Keratinocyte (primary cell): Measurements from ENCODE around the gene IGF1. TPM values are rescaled to one million over a fixed set of nuclear protein-coding genes. Genes with fewer than 3 reads are reported as not detected.

Source experiments
- DNase-seq: peaks from one replicate; pipeline ENCODE4 v3.0.0-alpha.2; 2011; ENCODE audit warnings: low read depth, missing footprints, low spot score
- FAIRE-seq: peaks from 2 replicates; lab custom pipeline; 2011; peaks lifted over from hg19 to GRCh38; lab: Jason Lieb, UNC
- H2AFZ ChIP-seq: 2 replicates; pipeline ENCODE4 v1.6.0; 2012; ENCODE audit warnings: low read length, control low read depth, inconsistent platforms; ENCODE audit not compliant: control insufficient read depth
- H3K27ac ChIP-seq: 2 replicates; pipeline ENCODE4 v1.5.1; 2011; ENCODE audit warnings: low read length; ENCODE audit not compliant: control insufficient read depth, insufficient read depth
- H3K27me3 ChIP-seq: 3 replicates; pipeline ENCODE4 v1.6.0; 2011; ENCODE audit warnings: low read length; ENCODE audit not compliant: control insufficient read depth, insufficient read depth; ENCODE audit errors: extremely low read depth
- H3K36me3 ChIP-seq, 2 experiments: 2 replicates in 1 of 2; 3 replicates in 1 of 2; pipeline ENCODE4 v1.5.1; 2011; ENCODE audit warnings: low read length in 2 of 2, mild to moderate bottlenecking in 1 of 2; ENCODE audit not compliant: control insufficient read depth in 2 of 2, insufficient read depth in 2 of 2; ENCODE audit errors: extremely low read depth in 1 of 2
- H3K4me1 ChIP-seq: 3 replicates; pipeline ENCODE4 v1.5.1; 2011; ENCODE audit warnings: low read length; ENCODE audit not compliant: control insufficient read depth, insufficient read depth; ENCODE audit errors: extremely low read depth
- H3K4me2 ChIP-seq: 3 replicates; pipeline ENCODE4 v1.6.0; 2011; ENCODE audit warnings: low read depth, low read length; ENCODE audit not compliant: control insufficient read depth, insufficient read depth; ENCODE audit errors: extremely low read depth
- H3K4me3 ChIP-seq, 3 experiments: fragments of 200-600 bp in 1 of 3; sonication (generic) in 1 of 3; 2 replicates in 2 of 3; 3 replicates in 1 of 3; pipeline ENCODE4 v1.5.1; 2011 to 2016; ENCODE audit warnings: low read length in 3 of 3, mild to moderate bottlenecking in 3 of 3, control low read depth in 2 of 3, inconsistent platforms in 1 of 3, low read depth in 1 of 3, mixed read lengths in 1 of 3, mixed run types in 1 of 3, moderate library complexity in 1 of 3; ENCODE audit not compliant: control insufficient read depth in 2 of 3, insufficient read depth in 2 of 3; ENCODE audit errors: extremely low read depth in 1 of 3
- H3K79me2 ChIP-seq: 2 replicates; pipeline ENCODE4 v1.6.0; 2012; ENCODE audit warnings: low read length; ENCODE audit not compliant: control insufficient read depth, insufficient read depth
- H3K9ac ChIP-seq: 3 replicates; pipeline ENCODE4 v1.6.0; 2011; ENCODE audit warnings: low read length; ENCODE audit not compliant: control insufficient read depth, insufficient read depth; ENCODE audit errors: extremely low read depth
- H3K9me1 ChIP-seq: 3 replicates; pipeline ENCODE4 v1.6.0; 2011; ENCODE audit warnings: low read length; ENCODE audit not compliant: control insufficient read depth, insufficient read depth; ENCODE audit errors: extremely low read depth
- H3K9me3 ChIP-seq: 2 replicates; pipeline ENCODE4 v1.5.1; 2012; ENCODE audit warnings: low read depth, low read length; ENCODE audit not compliant: control insufficient read depth
- H4K20me1 ChIP-seq: 3 replicates; pipeline ENCODE4 v1.6.0; 2011; ENCODE audit warnings: low read length; ENCODE audit not compliant: control insufficient read depth, insufficient read depth; ENCODE audit errors: extremely low read depth
- EZH2 ChIP-seq: IDR thresholded peaks from one replicate; pipeline ENCODE4 v1.6.1; 2012; ENCODE audit warnings: inconsistent platforms, mild to moderate bottlenecking, low read length, moderate library complexity
- dilution Hi-C: fragments of 300-500 bp; cut with MboI; formaldehyde crosslinking; loops from one replicate; pipeline ENCODE4 v1.7.0; 2020; ENCODE audit warnings: low sequenced_read_pairs; ENCODE audit not compliant: extremely low pct_ligation_motif_present
- polyA plus RNA-seq, 5 experiments: library from polyadenylated mRNA; depleted of rRNA in 3 of 5; stranded (reverse) in 3 of 5; stranded (forward) in 1 of 5; unstranded in 1 of 5; fragments of >200 nt; gene quantifications; 1 replicate in 1 of 5; 2 replicates in 3 of 5; 3 replicates in 1 of 5; pipeline versions ENCODE4 v1.2.1 to v1.2.3, GENCODE V29; 2011 to 2012; ENCODE audit warnings: missing spikeins in 2 of 5, low read depth in 1 of 5, low replicate concordance in 1 of 5
- TF ChIP-seq, protein P1 (sequence below), 3 experiments: IDR thresholded peaks in 1 of 3; conservative IDR thresholded peaks in 1 of 3; optimal IDR thresholded peaks in 1 of 3; 2 replicates in 2 of 3; 3 replicates in 1 of 3; pipeline versions ENCODE3 to v1.5.1; 2011; ENCODE audit warnings: low read length in 3 of 3, mild to moderate bottlenecking in 3 of 3, moderate library complexity in 2 of 3, control low read depth in 1 of 3, inconsistent platforms in 1 of 3; ENCODE audit not compliant: insufficient read depth in 2 of 3; ENCODE audit errors: extremely low read depth in 1 of 3

IGF1 gene
- polyA plus RNA-seq, 1 donor (not counting 4 experiments of a cell fraction or from before 2014, with no cell fraction given) = not detected

GRCh38 chr12:102408487-102409297 lies 71.7 kb downstream of the IGF1 start:
- Histone ChIP-seq H3K4me1 (no peaks in the 10 kb centered on the region), H3K79me2 (no peaks in the 10 kb centered on the region), H3K9me3 (no peaks in the 10 kb centered on the region), H3K4me3 (no peak overlapping the region), H3K9ac (no peak overlapping the region), H3K27ac (no peak overlapping the region), H3K4me2 (no peak overlapping the region), H3K27me3 (no peaks in the 10 kb centered on the region), H4K20me1 (no peaks in the 10 kb centered on the region), H2AFZ (no peak overlapping the region), H3K9me1 (no peaks in the 10 kb centered on the region), H3K36me3 (no peaks in the 10 kb centered on the region)
- FAIRE-seq (no peak), DNase-seq (no peak)
- dilution Hi-C loops = no loop called here
- no peak for TF ChIP-seq EZH2
- TF ChIP-seq, protein P1, sequence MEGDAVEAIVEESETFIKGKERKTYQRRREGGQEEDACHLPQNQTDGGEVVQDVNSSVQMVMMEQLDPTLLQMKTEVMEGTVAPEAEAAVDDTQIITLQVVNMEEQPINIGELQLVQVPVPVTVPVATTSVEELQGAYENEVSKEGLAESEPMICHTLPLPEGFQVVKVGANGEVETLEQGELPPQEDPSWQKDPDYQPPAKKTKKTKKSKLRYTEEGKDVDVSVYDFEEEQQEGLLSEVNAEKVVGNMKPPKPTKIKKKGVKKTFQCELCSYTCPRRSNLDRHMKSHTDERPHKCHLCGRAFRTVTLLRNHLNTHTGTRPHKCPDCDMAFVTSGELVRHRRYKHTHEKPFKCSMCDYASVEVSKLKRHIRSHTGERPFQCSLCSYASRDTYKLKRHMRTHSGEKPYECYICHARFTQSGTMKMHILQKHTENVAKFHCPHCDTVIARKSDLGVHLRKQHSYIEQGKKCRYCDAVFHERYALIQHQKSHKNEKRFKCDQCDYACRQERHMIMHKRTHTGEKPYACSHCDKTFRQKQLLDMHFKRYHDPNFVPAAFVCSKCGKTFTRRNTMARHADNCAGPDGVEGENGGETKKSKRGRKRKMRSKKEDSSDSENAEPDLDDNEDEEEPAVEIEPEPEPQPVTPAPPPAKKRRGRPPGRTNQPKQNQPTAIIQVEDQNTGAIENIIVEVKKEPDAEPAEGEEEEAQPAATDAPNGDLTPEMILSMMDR (optimal IDR thresholded peaks at IDR 0.05 in 1 of 3, IDR thresholded peaks at IDR 0.05 in 1 of 3, conservative IDR thresholded peaks at IDR 0.05 in 1 of 3; ENCODE audit: extremely low read depth in 1 of 3, insufficient read depth in 2 of 3, low read length in 3 of 3) = no peak

DNA sequence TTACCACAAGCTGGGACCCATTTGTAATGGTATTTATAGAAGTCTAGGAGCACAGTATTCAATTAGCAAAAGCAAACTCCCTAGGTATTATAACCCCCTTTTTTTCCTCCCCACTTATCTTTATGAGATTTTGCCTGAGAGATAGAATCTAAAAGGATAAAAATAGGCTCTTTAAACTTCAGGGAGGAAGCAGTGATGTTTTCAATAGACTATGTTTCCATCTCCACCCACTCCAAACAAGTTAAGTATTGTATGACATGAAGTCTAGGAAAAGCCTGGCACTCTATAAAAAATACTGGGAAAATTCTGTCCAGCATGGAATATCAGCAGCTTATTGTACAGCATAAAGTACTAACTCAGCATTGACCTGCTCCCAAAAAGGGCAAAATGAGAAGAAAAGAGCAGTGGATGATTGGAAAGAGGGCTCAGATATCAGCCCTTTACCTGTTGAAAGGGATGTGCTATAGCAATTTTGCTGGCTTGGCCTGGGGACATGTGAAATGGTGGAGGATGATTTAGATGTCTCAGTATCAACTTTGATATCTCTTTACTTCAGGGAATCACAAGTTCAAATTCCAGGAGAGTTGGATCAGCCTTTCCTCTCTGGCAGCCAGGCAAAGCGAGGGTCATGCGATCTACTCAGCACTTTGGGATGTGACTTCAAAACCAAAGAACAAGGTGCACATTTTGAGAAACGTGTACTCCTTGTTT lies 72.4 kb downstream of the IGF1 start:
- Histone ChIP-seq H3K4me3 (no peak overlapping the region), H3K27me3 (no peaks in the 10 kb centered on the region), H3K27ac (no peak overlapping the region), H3K4me2 (no peak overlapping the region), H3K9ac (no peak overlapping the region), H3K79me2 (no peaks in the 10 kb centered on the region), H3K9me1 (no peaks in the 10 kb centered on the region), H3K9me3 (no peaks in the 10 kb centered on the region), H3K36me3 (no peaks in the 10 kb centered on the region), H3K4me1 (no peaks in the 10 kb centered on the region), H2AFZ (no peak overlapping the region), H4K20me1 (no peaks in the 10 kb centered on the region)
- FAIRE-seq (no peak), DNase-seq (no peak)
- TF ChIP-seq EZH2 = no peak
- TF ChIP-seq, protein P1 (optimal IDR thresholded peaks at IDR 0.05 in 1 of 3, IDR thresholded peaks at IDR 0.05 in 1 of 3, conservative IDR thresholded peaks at IDR 0.05 in 1 of 3; ENCODE audit: extremely low read depth in 1 of 3, insufficient read depth in 2 of 3, low read length in 3 of 3) = no peak
- dilution Hi-C loops = no loop called here
